ENCODE measurements around the gene ADARB1.

The ADARB1 gene

DNA sequence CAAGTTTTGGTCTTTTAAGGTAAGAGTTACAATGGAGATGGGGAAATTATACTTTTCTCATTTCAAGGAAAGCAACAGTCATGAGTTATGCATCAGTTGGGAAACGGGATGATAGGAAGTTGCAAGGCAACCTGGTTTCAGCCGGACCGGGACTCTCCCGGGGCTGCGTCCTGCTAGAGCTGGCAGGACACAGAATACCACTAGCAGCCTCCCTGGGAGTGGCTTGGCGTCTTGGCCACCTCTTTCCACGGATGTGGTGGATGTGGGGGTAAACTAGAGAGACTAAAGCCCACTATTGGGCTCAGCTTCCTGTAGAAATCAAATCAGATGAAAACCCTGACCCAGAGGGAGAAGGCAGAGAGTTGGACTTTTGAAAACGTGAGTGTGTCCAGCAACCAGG lies 71.9 kb downstream of the ADARB1 start:
- in situ Hi-C loops (cut with MboI; ENCODE audit: low sequenced_read_pairs) = loop anchor here (10.0 to 25.0 kb wide), 2 partner anchors 291 to 678 kb away; no protein-coding TSS in a partner anchor

DNA sequence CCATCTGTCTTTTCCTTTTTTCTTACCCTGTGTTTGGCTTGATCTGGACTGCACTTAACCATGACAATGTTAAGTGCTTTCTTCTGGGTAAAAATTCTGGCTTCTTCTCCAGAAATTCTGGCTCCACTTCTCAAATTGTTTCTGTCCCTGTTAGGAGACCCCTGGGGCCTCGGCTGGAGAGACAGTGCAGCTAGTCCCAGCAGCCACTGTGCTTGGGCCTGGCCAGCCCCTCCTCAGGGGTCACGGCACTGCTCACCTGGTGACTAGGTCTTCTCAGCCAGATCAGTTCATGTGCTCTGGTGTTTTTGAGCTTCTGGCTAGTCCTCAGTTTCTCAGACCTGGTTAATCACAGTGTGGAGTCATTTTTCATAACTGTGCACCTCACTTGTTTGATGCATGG lies 72.4 kb downstream of the ADARB1 start:
- in situ Hi-C loops (cut with MboI; ENCODE audit: low sequenced_read_pairs) = loop anchor here (10.0 to 25.0 kb wide), 2 partner anchors 290 to 678 kb away; no protein-coding TSS in a partner anchor

DNA sequence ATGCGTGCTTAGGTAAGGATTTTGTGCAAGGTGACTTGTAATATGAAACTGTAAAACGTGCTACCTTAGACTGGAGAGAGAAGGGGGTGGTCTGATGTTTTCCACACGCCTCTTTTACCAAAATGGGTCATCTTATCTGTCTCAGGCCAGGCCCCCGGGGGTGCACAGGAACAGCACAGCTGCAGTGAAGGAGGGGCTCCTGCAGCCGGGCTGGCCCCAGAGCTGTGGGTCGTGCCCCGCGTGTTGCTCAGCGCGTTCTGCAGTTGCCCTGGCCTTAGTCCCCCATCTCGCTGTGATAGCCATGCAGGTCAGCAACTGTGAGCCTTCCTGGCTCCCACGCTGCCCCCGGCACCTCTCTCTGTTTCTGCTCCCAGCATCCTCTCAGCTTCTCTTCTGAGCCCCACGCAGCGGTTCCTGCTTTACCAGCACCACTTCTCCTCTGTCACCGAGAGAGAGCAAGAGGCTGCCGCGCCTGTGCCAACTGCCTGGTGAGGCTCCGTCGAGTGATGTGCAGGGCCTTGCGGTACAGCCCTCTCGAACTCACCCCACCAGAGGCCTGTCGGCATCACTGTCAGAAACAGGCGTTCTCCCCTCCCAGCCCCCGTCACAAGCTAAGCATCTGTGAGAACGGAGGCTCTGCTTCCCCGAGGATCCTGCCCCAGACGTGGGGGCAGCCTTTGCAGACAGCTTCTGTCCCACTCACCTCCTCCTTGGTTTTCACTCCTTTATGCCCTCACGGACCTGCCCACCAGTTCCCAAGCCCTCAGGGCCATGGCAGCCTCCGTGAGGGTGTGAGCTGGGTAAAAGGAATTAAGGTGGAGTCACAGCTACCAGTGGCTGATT lies 73.3 kb downstream of the ADARB1 start:
- in situ Hi-C loops (cut with MboI; ENCODE audit: low sequenced_read_pairs) = loop anchor here (10.0 to 25.0 kb wide), 2 partner anchors 290 to 677 kb away; no protein-coding TSS in a partner anchor

GRCh38 chr21:45148316-45148990 lies 74.1 kb downstream of the ADARB1 start:
- in situ Hi-C loops (cut with MboI; ENCODE audit: low sequenced_read_pairs) = loop anchor here (10.0 to 25.0 kb wide), 2 partner anchors 289 to 676 kb away; no protein-coding TSS in a partner anchor

GRCh38 chr21:45149021-45149420 lies 74.6 kb downstream of the ADARB1 start:
- in situ Hi-C loops (cut with MboI; ENCODE audit: low sequenced_read_pairs) = loop anchor here (10.0 to 25.0 kb wide), 2 partner anchors 288 to 676 kb away; no protein-coding TSS in a partner anchor

GRCh38 chr21:45150638-45151131 lies 76.3 kb downstream of the ADARB1 start:
- in situ Hi-C loops (cut with MboI; ENCODE audit: low sequenced_read_pairs) = no loop called here

GRCh38 chr21:45151445-45152160 lies 77.2 kb downstream of the ADARB1 start:
- in situ Hi-C loops (cut with MboI; ENCODE audit: low sequenced_read_pairs) = no loop called here

DNA sequence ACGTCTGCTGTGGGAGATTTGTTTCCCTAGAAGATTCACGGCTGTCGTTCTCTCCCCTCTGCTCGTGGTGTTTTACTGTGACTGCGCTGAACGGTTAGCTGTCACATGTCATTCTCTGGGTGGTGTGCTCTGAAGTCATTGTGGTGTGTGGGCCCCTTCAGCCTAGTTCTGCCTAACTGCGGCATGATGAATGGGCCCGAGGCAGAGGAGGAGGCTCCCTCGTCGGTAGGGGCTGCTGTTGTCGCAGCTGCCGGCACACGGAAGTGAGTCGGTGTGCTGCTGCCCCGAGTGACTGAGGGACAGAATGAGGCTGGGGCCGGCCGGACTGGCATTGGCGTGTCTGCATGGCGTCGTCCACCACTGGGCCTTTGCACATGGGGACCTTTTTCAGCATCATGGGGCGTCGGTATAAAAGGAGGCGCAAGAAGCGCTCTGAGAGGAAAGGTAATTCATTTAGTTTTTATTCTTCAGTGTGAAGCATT lies 77.9 kb downstream of the ADARB1 start:
- in situ Hi-C loops (cut with MboI; ENCODE audit: low sequenced_read_pairs) = no loop called here

- in situ Hi-C loops (cut with MboI; ENCODE audit: low sequenced_read_pairs) = no loop called here
Measured at GRCh38 chr21:45153358-45154318, 79.3 kb downstream of the ADARB1 start.

- in situ Hi-C loops (cut with MboI; ENCODE audit: low sequenced_read_pairs) = no loop called here
Measured at GRCh38 chr21:45154511-45155508, 80.4 kb downstream of the ADARB1 start.

GRCh38 chr21:45155910-45156309 lies 81.5 kb downstream of the ADARB1 start:
- in situ Hi-C loops (cut with MboI; ENCODE audit: low sequenced_read_pairs) = no loop called here

- in situ Hi-C loops (cut with MboI; ENCODE audit: low sequenced_read_pairs) = no loop called here
Measured at GRCh38 chr21:45156459-45156858, 82.1 kb downstream of the ADARB1 start.

DNA sequence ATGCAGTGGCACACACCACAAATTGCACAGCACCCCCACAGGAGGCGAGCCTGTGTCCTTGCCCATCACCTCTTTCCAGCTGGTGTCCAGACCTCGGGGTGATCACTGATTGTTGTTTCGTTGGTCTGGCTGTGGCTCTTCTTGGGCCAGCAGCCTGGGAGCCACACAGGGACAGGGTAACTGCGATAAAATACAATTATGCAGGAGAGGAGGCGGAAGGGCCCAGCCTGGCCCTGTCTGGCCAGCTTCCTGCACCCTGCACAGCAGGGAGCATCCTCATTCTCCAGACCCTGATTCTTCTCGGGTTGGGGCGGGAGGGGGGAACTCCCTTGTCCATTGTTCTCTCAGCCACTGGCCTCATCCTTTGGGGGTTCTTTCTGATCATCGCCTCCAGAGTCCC lies 83.6 kb downstream of the ADARB1 start:
- in situ Hi-C loops (cut with MboI; ENCODE audit: low sequenced_read_pairs) = no loop called here

DNA sequence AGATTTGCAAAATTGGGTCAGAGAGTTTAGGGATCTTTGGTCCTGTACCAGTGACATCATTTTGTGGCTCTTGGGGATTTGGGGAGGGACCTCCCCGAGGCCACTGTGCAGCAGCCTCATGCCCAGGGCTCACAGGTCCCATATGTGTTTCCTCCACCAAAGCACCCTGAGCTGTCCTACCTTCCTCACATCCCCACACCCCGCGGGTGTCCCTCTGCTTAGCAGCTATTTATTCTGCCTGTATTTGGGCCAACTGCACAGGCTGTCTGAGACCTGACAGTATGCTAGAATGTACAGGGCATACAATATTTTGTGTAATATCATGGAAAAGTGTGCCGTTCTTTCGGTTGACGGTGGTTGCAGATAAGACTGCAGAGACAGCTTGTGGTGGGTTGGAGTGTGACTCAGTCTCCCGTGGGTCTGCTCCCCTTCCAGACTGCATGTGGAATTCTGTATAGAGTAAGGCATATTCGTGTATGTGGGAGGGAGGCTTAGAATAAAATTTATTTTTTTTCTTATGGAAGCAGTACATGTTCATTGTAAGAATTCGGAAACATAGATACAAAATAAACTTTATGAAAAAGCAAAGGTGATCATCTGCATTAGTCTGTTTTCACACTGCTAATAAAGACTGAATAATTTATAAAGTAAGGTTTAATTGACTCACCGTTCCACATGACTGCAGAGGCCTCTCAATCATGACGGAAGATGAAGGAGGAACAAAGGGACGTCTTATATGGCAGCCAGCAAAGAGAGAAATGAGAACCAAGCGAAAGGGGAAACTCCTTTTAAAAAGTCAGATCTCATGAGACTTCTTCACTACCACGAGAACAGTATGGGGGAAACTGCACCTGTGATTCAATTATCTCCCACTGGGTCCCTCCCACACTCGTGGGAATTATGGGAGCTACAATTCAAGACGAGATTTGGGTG lies 84.4 kb downstream of the ADARB1 start:
- in situ Hi-C loops (cut with MboI; ENCODE audit: low sequenced_read_pairs) = no loop called here

GRCh38 chr21:45160198-45160597 lies 85.8 kb downstream of the ADARB1 start:
- in situ Hi-C loops (cut with MboI; ENCODE audit: low sequenced_read_pairs) = no loop called here

GRCh38 chr21:45161038-45161945 lies 86.9 kb downstream of the ADARB1 start:
- in situ Hi-C loops (cut with MboI; ENCODE audit: low sequenced_read_pairs) = no loop called here

All from HL-60/S4 (cell line).